Measurements from ENCODE around the gene ZNF385D.

Gene ZNF385D

GRCh38 chr3:21449738-21450137, 301.3 kb downstream of the ZNF385D start:
- Histone ChIP-seq H2AFZ (ENCODE audit: insufficient read depth, low read length, poor library complexity) (no peak overlapping the region), H3K14ac (ENCODE audit: low read length) (no peak overlapping the region), H3K9ac (ENCODE audit: low read length) (no peak overlapping the region), H3K27me3 (ENCODE audit: insufficient read depth, low read length) (no peaks in the 10 kb centered on the region), H2BK120ac (ENCODE audit: insufficient read depth, low read length, poor library complexity) (no peak overlapping the region), H4K12ac (ENCODE audit: low read depth, low read length) (no peak overlapping the region), H3K4ac (ENCODE audit: low read depth, low read length) (no peak overlapping the region), H2AK5ac (ENCODE audit: low read length) (no peak overlapping the region), H3K27ac (ENCODE audit: low read depth, low read length) (no peak overlapping the region), H2BK5ac (ENCODE audit: low read depth, low read length, poor library complexity) (no peak overlapping the region), H4K91ac (ENCODE audit: low read depth, low read length) (no peak overlapping the region), H3K4me2 (ENCODE audit: low read length) (no peak overlapping the region), H3K18ac (ENCODE audit: low read length) (no peak overlapping the region), H3K36me3 (ENCODE audit: control insufficient read depth in 1 of 2, insufficient read depth in 2 of 2, low read length in 2 of 2) (no peaks in the 10 kb centered on the region), H3K79me1 (ENCODE audit: low read length) (no peaks in the 10 kb centered on the region), H3K23ac (ENCODE audit: low read length) (no peak overlapping the region), H4K8ac (ENCODE audit: low read depth, low read length) (no peak overlapping the region), H2BK12ac (ENCODE audit: low read length) (no peak overlapping the region), H3K9me3 (ENCODE audit: insufficient read depth, low read depth, low read length) (no peaks in the 10 kb centered on the region), H3K79me2 (ENCODE audit: control insufficient read depth, insufficient read depth, low read length, poor library complexity) (no peaks in the 10 kb centered on the region), H3K4me3 (ENCODE audit: low read depth, low read length) (no peak overlapping the region), H3K4me1 (ENCODE audit: control insufficient read depth in 1 of 2, insufficient read depth in 2 of 2, low read length in 2 of 2) (no peaks in the 10 kb centered on the region)
- no CpG with 5 or more reads among the region's 2 CpGs for WGBS (ENCODE audit: extremely low coverage, insufficient coverage, insufficient read length)
- no peak for DNase-seq

GRCh38 chr3:21447476-21448151, 303.4 kb downstream of the ZNF385D start:
- Histone ChIP-seq H2BK12ac (ENCODE audit: low read length) (no peak overlapping the region), H3K27ac (ENCODE audit: low read depth, low read length) (no peak overlapping the region), H2AK5ac (ENCODE audit: low read length) (no peak overlapping the region), H3K23ac (ENCODE audit: low read length) (no peak overlapping the region), H3K4me2 (ENCODE audit: low read length) (no peak overlapping the region), H3K79me1 (ENCODE audit: low read length) (no peaks in the 10 kb centered on the region), H3K4me3 (ENCODE audit: low read depth, low read length) (no peak overlapping the region), H3K4me1 (ENCODE audit: control insufficient read depth in 1 of 2, insufficient read depth in 2 of 2, low read length in 2 of 2) (no peaks in the 10 kb centered on the region), H3K4ac (ENCODE audit: low read depth, low read length) (no peak overlapping the region), H4K8ac (ENCODE audit: low read depth, low read length) (no peak overlapping the region), H3K27me3 (ENCODE audit: insufficient read depth, low read length) (no peaks in the 10 kb centered on the region), H2AFZ (ENCODE audit: insufficient read depth, low read length, poor library complexity) (no peak overlapping the region), H4K12ac (ENCODE audit: low read depth, low read length) (no peak overlapping the region), H3K36me3 (ENCODE audit: control insufficient read depth in 1 of 2, insufficient read depth in 2 of 2, low read length in 2 of 2) (no peaks in the 10 kb centered on the region), H3K9ac (ENCODE audit: low read length) (no peak overlapping the region), H3K18ac (ENCODE audit: low read length) (no peak overlapping the region), H2BK5ac (ENCODE audit: low read depth, low read length, poor library complexity) (no peak overlapping the region), H3K79me2 (ENCODE audit: control insufficient read depth, insufficient read depth, low read length, poor library complexity) (no peaks in the 10 kb centered on the region), H3K14ac (ENCODE audit: low read length) (no peak overlapping the region), H4K91ac (ENCODE audit: low read depth, low read length) (no peak overlapping the region), H3K9me3 (ENCODE audit: insufficient read depth, low read depth, low read length) (no peaks in the 10 kb centered on the region), H2BK120ac (ENCODE audit: insufficient read depth, low read length, poor library complexity) (no peak overlapping the region)
- DNase-seq, result peak; percentile 41 to 85
- WGBS (ENCODE audit: extremely low coverage, insufficient coverage, insufficient read length), result no CpG with 5 or more reads among the region's 4 CpGs

GRCh38 chr3:21446945-21447475, 304.0 kb downstream of the ZNF385D start:
- H3K9ac ChIP-seq (ENCODE audit: low read length), result no peak overlapping the region
- H3K14ac ChIP-seq (ENCODE audit: low read length), result no peak overlapping the region
- H3K18ac ChIP-seq (ENCODE audit: low read length), result no peak overlapping the region
- no peak overlapping the region for H3K27ac ChIP-seq (ENCODE audit: low read depth, low read length)
- no peak overlapping the region for H4K91ac ChIP-seq (ENCODE audit: low read depth, low read length)
- no peak overlapping the region for H2AFZ ChIP-seq (ENCODE audit: insufficient read depth, low read length, poor library complexity)
- H2BK120ac ChIP-seq (ENCODE audit: insufficient read depth, low read length, poor library complexity), result no peak overlapping the region
- DNase-seq, result no peak
- no peak overlapping the region for H3K4me2 ChIP-seq (ENCODE audit: low read length)
- H3K9me3 ChIP-seq (ENCODE audit: insufficient read depth, low read depth, low read length), result no peaks in the 10 kb centered on the region
- H3K79me2 ChIP-seq (ENCODE audit: control insufficient read depth, insufficient read depth, low read length, poor library complexity), result no peaks in the 10 kb centered on the region
- no peak overlapping the region for H2BK12ac ChIP-seq (ENCODE audit: low read length)
- no peak overlapping the region for H3K4me3 ChIP-seq (ENCODE audit: low read depth, low read length)
- H2BK5ac ChIP-seq (ENCODE audit: low read depth, low read length, poor library complexity), result no peak overlapping the region
- no peak overlapping the region for H4K8ac ChIP-seq (ENCODE audit: low read depth, low read length)
- no peaks in the 10 kb centered on the region for H3K27me3 ChIP-seq (ENCODE audit: insufficient read depth, low read length)
- no peak overlapping the region for H4K12ac ChIP-seq (ENCODE audit: low read depth, low read length)
- no peak overlapping the region for H2AK5ac ChIP-seq (ENCODE audit: low read length)
- WGBS (ENCODE audit: extremely low coverage, insufficient coverage, insufficient read length), result no CpG with 5 or more reads among the region's 2 CpGs
- H3K79me1 ChIP-seq (ENCODE audit: low read length), result no peaks in the 10 kb centered on the region
- no peaks in the 10 kb centered on the region for H3K4me1 ChIP-seq (ENCODE audit: control insufficient read depth in 1 of 2, insufficient read depth in 2 of 2, low read length in 2 of 2)
- H3K36me3 ChIP-seq (ENCODE audit: control insufficient read depth in 1 of 2, insufficient read depth in 2 of 2, low read length in 2 of 2), result no peaks in the 10 kb centered on the region
- no peak overlapping the region for H3K4ac ChIP-seq (ENCODE audit: low read depth, low read length)
- H3K23ac ChIP-seq (ENCODE audit: low read length), result no peak overlapping the region

GRCh38 chr3:21446027-21446426, 305.0 kb downstream of the ZNF385D start:
- H2BK5ac ChIP-seq (ENCODE audit: low read depth, low read length, poor library complexity), result no peak overlapping the region
- H3K4me2 ChIP-seq (ENCODE audit: low read length), result no peak overlapping the region
- no peaks in the 10 kb centered on the region for H3K9me3 ChIP-seq (ENCODE audit: insufficient read depth, low read depth, low read length)
- no peak for DNase-seq
- no peak overlapping the region for H2AFZ ChIP-seq (ENCODE audit: insufficient read depth, low read length, poor library complexity)
- no peak overlapping the region for H3K14ac ChIP-seq (ENCODE audit: low read length)
- no peak overlapping the region for H3K9ac ChIP-seq (ENCODE audit: low read length)
- no peak overlapping the region for H3K4ac ChIP-seq (ENCODE audit: low read depth, low read length)
- H3K18ac ChIP-seq (ENCODE audit: low read length), result no peak overlapping the region
- no peak overlapping the region for H3K27ac ChIP-seq (ENCODE audit: low read depth, low read length)
- H3K4me1 ChIP-seq (ENCODE audit: control insufficient read depth in 1 of 2, insufficient read depth in 2 of 2, low read length in 2 of 2), result no peaks in the 10 kb centered on the region
- no peaks in the 10 kb centered on the region for H3K36me3 ChIP-seq (ENCODE audit: control insufficient read depth in 1 of 2, insufficient read depth in 2 of 2, low read length in 2 of 2)
- H4K91ac ChIP-seq (ENCODE audit: low read depth, low read length), result no peak overlapping the region
- no peak overlapping the region for H3K4me3 ChIP-seq (ENCODE audit: low read depth, low read length)
- H4K8ac ChIP-seq (ENCODE audit: low read depth, low read length), result no peak overlapping the region
- H3K23ac ChIP-seq (ENCODE audit: low read length), result no peak overlapping the region
- no peak overlapping the region for H2BK120ac ChIP-seq (ENCODE audit: insufficient read depth, low read length, poor library complexity)
- H2BK12ac ChIP-seq (ENCODE audit: low read length), result no peak overlapping the region
- no peak overlapping the region for H4K12ac ChIP-seq (ENCODE audit: low read depth, low read length)
- H3K79me1 ChIP-seq (ENCODE audit: low read length), result no peaks in the 10 kb centered on the region
- H3K27me3 ChIP-seq (ENCODE audit: insufficient read depth, low read length), result no peaks in the 10 kb centered on the region
- H3K79me2 ChIP-seq (ENCODE audit: control insufficient read depth, insufficient read depth, low read length, poor library complexity), result no peaks in the 10 kb centered on the region
- H2AK5ac ChIP-seq (ENCODE audit: low read length), result no peak overlapping the region
- no CpG with 5 or more reads among the region's 3 CpGs for WGBS (ENCODE audit: extremely low coverage, insufficient coverage, insufficient read length)
